GM06990 (cell line): Measurements from ENCODE around the gene RIPOR2.

Experiments used
- DNase-seq: peaks from one replicate; pipeline ENCODE4 v3.0.0-alpha.2; 2011; ENCODE audit not compliant: insufficient read length; ENCODE audit errors: extremely low read depth
- H3K27me3 ChIP-seq: replicated peaks from 2 replicates; pipeline ENCODE4 v1.6.0; 2011; ENCODE audit warnings: low read length; ENCODE audit not compliant: control insufficient read depth, insufficient read depth
- H3K36me3 ChIP-seq: 2 replicates; pipeline ENCODE4 v1.5.1; 2011; ENCODE audit warnings: low read length; ENCODE audit not compliant: control insufficient read depth, insufficient read depth
- H3K4me3 ChIP-seq: replicated peaks from 2 replicates; pipeline ENCODE4 v1.5.1; 2011; ENCODE audit warnings: low read depth, mild to moderate bottlenecking, control low read depth, low read length
- TF ChIP-seq, protein P1 (sequence below): IDR thresholded peaks from 2 replicates; pipeline ENCODE4 v1.5.1; 2011; ENCODE audit warnings: low read length, control low read depth, mild to moderate bottlenecking, inconsistent platforms; ENCODE audit not compliant: insufficient read depth, poor library complexity, severe bottlenecking

Gene RIPOR2

GRCh38 chr6:24899136-24899996 lies 36.4 kb downstream of the RIPOR2 start:
- Histone ChIP-seq H3K36me3 (peaks cover 2% of the 10 kb centered on the region), H3K27me3 (no peaks in the 10 kb centered on the region), H3K4me3 (no peak overlapping the region)
- no peak for DNase-seq
- TF ChIP-seq, protein P1, sequence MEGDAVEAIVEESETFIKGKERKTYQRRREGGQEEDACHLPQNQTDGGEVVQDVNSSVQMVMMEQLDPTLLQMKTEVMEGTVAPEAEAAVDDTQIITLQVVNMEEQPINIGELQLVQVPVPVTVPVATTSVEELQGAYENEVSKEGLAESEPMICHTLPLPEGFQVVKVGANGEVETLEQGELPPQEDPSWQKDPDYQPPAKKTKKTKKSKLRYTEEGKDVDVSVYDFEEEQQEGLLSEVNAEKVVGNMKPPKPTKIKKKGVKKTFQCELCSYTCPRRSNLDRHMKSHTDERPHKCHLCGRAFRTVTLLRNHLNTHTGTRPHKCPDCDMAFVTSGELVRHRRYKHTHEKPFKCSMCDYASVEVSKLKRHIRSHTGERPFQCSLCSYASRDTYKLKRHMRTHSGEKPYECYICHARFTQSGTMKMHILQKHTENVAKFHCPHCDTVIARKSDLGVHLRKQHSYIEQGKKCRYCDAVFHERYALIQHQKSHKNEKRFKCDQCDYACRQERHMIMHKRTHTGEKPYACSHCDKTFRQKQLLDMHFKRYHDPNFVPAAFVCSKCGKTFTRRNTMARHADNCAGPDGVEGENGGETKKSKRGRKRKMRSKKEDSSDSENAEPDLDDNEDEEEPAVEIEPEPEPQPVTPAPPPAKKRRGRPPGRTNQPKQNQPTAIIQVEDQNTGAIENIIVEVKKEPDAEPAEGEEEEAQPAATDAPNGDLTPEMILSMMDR = no peak

DNA sequence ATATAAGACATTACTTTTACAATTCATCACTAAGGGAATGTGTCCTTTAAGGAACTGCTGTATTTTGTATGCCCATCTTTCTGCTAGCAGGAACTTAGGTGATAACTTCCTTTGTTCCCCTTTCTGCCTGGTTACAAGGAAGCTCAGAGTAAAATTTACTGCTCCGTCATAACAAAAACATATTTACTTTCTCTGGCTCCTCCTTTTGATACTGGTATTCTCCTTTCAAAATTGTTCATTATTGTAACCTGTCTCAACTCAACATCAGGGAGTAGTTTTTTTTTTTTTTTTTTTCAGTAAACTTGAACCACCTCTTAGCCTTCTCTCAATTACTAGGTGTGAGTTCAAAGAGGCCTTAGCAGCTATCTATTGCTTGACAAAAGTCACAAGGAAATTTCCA lies 37.1 kb downstream of the RIPOR2 start:
- H3K36me3 ChIP-seq = peaks cover under 1% of the 10 kb centered on the region; the same call in 1 of the 2 replicates
- no peak overlapping the region for H3K4me3 ChIP-seq
- TF ChIP-seq, protein P1 = no peak
- DNase-seq = no peak
- no peaks in the 10 kb centered on the region for H3K27me3 ChIP-seq

- no peak overlapping the region for H3K4me3 ChIP-seq
- TF ChIP-seq, protein P1 = no peak
- no peak for DNase-seq
- H3K27me3 ChIP-seq = no peaks in the 10 kb centered on the region
- H3K36me3 ChIP-seq = no peaks in the 10 kb centered on the region; the same call in 1 of the 2 replicates
Observed at GRCh38 chr6:24897186-24897585, 38.6 kb downstream of the RIPOR2 start.

DNA sequence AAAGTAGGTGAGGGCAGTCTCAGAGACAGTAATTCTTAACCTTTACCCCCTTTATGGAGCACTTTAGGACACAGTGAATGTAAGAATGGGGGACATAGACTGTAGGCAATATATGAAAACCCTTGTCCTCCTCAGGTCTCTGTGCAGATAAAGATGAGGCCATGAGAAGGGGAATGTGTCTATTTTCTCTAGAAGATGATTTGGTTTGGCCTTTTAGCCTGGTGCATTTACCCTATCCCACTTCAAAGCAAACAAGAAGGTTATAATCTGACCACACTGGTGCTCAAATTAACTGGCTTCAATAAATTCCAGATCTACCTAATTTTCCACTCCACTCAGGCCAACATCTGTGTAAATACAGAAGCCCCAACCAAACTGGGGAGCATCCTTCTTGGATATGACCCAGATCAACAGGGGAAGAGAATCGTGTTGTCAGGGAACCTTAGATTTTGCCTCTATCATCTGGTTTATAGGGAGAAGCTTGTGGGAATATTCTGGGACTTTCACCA lies 42.4 kb downstream of the RIPOR2 start:
- Histone ChIP-seq H3K4me3 (no peak overlapping the region), H3K27me3 (no peaks in the 10 kb centered on the region), H3K36me3 (no peaks in the 10 kb centered on the region)
- DNase-seq = no peak
- TF ChIP-seq, protein P1 = no peak

DNA sequence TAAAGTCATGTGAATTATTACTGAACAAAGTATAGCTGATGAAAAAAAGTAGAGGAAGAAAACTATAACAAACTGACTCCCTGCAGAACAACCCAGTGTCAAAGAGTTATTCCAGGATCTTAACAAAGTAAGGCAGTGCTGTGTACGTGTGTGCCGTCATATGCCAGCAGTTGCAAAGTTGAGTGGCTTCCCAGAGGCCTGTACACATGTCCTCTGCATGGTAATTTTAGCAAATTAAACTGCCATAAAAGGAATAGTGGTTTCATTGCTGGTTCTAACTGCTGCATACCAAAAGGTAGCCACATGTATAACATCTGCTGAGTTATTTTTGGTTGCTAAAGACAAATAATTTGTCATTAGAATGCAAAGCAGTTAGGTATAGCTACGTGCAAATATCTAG lies 44.8 kb downstream of the RIPOR2 start:
- H3K4me3 ChIP-seq = no peak overlapping the region
- TF ChIP-seq, protein P1 = no peak
- no peaks in the 10 kb centered on the region for H3K36me3 ChIP-seq

More for the DNA sequence above, 44.8 kb downstream of the RIPOR2 start:
- DNase-seq = no peak
- no peaks in the 10 kb centered on the region for H3K27me3 ChIP-seq
